GM18505 (cell line): Measurements from ENCODE around the gene ENTPD1.
"Not testable (repeated sequence)": the region's sequence is repeated elsewhere in the genome, so short reads cannot be mapped to it uniquely, and the experiment has no call there.

Experiments
- ATAC-seq: cut with Tn5 transposase; IDR thresholded peaks from one replicate; pipeline ENCODE4 v1.9.1; 2021; ENCODE audit not compliant: unreplicated experiment
- POLR2A ChIP-seq: IDR thresholded peaks from 4 replicates; pipeline ENCODE4 v1.6.1; 2011; ENCODE audit warnings: borderline replicate concordance; ENCODE audit not compliant: insufficient read depth, insufficient read length; ENCODE audit errors: extremely low read depth

Gene ENTPD1

GRCh38 chr10:95794195-95794594, 38.2 kb downstream of the ENTPD1 start:
- no peak for TF ChIP-seq POLR2A
- no peak for ATAC-seq

DNA sequence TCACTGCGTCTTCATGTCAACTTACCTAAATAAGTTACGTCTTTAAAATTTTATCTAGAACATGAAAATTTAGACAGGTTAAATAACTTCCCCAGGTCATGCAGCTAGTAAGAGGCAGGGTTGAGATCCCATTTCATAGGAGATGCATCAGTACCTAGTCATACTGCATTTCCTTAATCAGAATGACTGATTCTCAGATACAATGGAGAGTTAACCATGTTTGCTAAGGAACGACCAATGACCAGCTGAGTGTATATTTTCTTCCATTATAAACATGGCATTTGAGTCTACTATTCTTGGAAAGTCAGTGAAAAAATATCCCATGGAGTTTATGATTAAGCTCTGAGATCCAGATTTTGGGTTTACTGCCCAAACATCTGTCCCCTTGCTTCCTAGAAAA, 39.6 kb downstream of the ENTPD1 start:
- no peak for ATAC-seq
- TF ChIP-seq POLR2A = peak; percentile 26

DNA sequence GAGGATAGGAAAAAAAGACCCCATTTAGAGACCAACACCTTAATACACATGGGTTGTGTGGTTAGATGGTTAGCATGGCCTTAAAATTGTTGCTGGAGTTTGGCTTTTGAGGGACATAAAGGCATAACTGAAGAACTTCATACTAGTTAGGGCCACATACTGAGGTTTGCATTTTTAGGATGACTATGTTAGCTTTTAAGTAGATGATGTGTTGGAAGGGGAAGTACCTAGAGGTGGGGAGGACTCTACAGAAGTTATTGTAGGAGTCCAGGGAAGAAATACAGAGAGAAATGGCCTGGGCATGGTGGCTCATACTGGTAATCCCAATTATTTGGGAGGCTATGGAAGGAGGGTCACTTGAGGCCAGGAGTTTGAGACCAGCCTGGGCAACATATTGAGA, 40.5 kb downstream of the ENTPD1 start:
- ATAC-seq = no peak
- TF ChIP-seq POLR2A = no peak

DNA sequence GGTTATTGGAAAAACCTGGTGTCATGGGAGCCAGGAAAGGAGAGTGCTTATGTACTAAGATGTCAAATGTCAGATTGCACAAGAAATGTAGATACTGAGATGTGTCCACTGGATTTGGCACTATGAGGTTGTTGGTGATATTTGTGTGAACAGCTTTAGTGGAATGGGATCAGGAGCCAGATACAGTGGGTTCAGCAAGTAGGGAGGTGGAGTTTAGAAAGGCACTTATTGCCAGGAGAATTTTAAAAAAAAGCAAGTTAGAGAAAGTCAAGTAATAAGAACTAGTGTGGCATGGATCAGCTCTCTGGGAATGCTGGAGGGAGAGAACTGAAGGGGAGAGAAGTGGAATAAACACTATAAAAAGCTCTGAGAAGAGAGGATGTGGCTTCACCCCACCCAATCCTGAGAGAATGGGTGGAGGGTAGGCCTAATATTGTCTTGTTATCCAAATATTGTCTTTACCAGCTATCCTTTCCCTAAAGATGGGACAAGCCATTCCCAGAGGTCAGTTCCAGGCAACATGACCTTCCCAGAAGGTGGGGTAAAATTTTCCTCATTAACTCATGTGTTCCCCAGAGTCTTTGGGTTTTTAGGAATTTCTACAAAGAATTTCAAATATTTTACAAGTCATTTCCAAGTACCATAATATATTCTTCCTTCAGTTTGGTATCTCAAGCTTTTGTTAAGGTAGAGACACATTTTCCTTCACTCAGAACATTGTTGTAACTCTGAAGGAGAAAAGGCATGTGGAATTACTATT, 42.3 kb downstream of the ENTPD1 start:
- ATAC-seq = no peak
- TF ChIP-seq POLR2A = no peak

DNA sequence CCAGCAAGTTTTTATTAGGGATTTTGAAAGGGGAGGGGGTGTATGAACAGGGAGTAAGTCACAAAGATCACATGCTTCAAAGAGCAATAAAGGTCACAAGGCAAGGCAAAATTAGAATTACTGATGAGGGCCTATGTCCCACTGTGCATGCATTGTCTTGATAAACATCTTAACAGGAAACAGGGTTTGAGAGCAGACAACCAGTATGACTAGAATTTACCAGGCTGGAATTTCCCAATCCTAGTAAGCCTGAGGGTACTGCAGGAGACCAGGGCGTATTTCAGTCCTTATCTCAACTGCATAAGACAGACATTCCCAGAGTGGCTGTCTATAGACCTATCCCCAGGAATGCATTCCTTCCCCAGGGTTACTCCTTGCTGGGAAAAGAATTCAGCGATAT, 44.3 kb downstream of the ENTPD1 start:
- not testable (repeated sequence) for ATAC-seq

DNA sequence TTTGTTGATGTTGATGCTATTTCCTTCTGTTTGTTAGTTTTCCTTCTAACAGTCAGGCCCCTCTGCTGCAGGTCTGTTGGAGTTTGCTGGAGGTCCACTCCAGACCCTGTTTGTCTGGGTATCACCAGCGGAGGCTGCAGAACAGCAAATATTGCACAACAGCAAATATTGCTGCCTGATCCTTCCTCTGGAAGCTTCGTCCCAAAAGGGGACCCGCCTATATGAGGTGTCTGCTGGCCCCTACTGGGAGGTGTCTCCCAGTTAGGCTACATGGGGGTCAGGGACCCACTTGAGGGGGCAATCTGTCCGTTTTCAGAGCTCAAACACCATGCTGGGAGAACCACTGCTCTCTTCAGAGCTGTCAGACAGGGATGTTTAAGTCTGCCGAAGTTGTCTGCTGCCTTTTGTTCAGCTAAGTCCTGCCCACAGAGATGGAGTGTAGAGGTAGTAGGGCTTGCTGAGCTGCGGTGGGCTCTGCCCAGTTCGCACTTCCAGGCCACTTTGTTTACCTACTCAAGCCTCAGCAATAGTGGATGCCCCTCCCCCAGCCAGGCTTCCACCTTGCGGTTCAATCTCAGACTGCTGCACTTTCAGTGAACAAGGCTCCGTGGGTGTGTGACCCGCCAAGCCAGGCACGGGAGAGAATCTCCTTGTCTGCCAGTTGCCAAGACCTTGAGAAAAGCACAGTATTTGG, 50.9 kb downstream of the ENTPD1 start:
- not testable (repeated sequence) for ATAC-seq

DNA sequence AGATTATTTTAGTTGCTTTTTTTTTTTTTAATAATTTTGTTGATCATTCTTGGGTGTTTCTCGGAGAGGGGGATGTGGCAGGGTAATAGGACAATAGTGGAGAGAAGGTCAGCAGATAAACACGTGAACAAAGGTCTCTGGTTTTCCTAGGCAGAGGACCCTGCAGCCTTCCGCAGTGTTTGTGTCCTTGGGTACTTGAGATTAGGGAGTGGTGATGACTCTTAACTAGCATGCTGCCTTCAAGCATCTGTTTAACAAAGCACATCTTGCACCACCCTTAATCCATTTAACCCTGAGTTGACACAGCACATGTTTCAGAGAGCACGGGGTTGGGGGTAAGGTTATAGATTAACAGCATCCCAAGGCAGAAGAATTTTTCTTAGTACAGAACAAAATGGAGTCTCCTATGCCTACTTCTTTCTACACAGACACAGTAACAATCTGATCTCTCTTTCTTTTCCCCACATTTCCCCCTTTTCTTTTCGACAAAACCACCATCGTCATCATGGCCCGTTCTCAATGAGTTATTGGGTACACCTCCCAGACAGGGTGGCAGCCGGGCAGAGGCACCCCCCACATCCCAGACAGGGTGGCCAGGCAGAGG, 52.8 kb downstream of the ENTPD1 start:
- not testable (repeated sequence) for ATAC-seq

- TF ChIP-seq POLR2A = no peak
- no peak for ATAC-seq
These were observed 53.6 kb downstream of the ENTPD1 start for GRCh38 chr10:95809370-95810197.

DNA sequence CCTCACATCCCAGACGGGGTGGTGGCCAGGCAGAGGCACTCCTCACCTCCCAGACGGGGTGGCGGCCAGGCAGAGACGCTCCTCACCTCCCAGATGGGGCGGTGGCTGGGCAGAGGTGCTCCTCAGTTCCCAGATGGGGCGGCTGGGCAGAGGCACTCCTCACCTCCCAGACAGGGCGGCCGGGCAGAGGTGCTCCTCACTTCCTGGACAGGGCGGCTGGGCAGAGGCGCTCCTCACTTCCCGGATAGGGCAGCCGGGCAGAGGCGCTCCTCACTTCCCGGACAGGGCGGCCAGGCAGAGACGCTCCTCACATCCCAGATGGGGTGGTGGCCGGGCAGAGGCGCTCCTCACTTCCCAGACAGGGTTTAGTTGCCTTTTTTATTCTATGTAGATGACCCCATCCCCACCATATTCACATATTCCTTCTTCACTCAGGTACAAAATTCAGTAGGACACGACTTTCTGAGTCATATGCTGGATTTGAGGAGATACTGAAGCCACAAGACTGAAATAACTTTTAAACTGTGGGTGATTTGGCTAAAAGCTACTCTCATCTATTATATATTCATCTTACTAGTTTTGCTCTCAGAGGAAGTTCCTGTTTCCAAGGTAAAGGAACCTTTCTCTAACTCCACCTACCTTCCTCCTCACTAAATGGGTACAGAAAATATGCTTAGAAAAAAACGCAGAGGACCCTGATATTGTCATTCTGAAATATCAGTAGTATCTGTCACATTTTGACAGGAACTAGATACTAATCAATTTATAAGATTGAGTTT, 54.4 kb downstream of the ENTPD1 start:
- no peak for ATAC-seq
- TF ChIP-seq POLR2A = no peak

DNA sequence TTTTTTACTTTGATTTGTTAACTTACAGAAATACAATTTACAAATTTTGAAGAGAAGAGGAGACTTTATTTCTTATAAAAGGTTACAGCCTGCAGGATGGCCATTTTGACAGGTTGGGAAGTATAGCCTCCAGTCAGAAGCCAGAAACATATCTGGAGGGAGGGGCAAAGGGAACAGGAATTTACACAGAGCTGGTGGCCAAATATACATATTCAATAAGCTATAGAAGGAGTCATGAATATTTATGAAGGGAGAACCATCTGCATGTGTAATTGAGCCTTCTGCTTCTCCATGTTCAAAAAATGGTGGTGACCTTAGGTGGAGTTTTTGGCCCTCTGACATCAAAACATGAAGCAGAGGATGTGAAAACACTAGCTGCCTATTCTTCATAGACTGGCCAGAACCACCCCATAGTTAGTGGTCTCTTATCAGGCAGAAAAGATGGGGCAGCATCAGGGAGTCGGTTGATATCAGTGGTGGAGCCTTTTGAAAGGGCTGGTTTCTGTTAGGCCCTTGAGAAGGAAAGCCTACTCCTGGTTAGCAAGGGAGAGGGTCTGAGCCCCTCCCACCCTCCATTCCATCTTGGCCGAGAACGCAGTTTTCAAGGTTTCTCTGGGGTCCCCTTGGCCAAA, 57.2 kb downstream of the ENTPD1 start:
- no peak for TF ChIP-seq POLR2A
- no peak for ATAC-seq

GRCh38 chr10:95814011-95814727, 58.2 kb downstream of the ENTPD1 start:
- no peak for ATAC-seq
- TF ChIP-seq POLR2A = peak; percentile 27

- no peak for TF ChIP-seq POLR2A
- no peak for ATAC-seq
These were observed 59.2 kb downstream of the ENTPD1 start for GRCh38 chr10:95815133-95815532.
